Activated T-helper 1 cell treated with anti-CD3 and anti-CD28 coated beads, Interleukin-12 subunit alpha, Interleukin-12 subunit beta, Interleukin-2, Interleukin-4 antibody, amounts not matched to agents 30 ng/mL and 10 ng/mL and 1 ng/mL, durations not matched to agents 14 hours and 24 hours and 36 hours (primary cell): ENCODE measurements around the gene APOBEC3C. TPM values are rescaled to one million over a fixed set of nuclear protein-coding genes. Genes with fewer than 3 reads are reported as not detected.
A peak's percentile ranks its signal among the peaks of the same experiment; 100 is the strongest.
"Not testable (repeated sequence)": the region's sequence is repeated elsewhere in the genome, so short reads cannot be mapped to it uniquely, and the experiment has no call there.

Source experiments
- DNase-seq: peaks from one replicate; pipeline ENCODE4 v3.0.0; 2021; ENCODE audit warnings: low spot score
- H3K27ac Mint-ChIP-seq: one replicate; pipeline ENCODE4 v1.8.0; 2021; ENCODE audit warnings: mild to moderate bottlenecking, mixed read lengths
- H3K27me3 Mint-ChIP-seq: one replicate; pipeline ENCODE4 v1.8.0; 2022; ENCODE audit warnings: mild to moderate bottlenecking, moderate library complexity, mixed read lengths; ENCODE audit not compliant: insufficient read depth
- H3K36me3 Mint-ChIP-seq: one replicate; pipeline ENCODE4 v1.8.0; 2021; ENCODE audit warnings: low read depth, mixed read lengths
- H3K4me1 Mint-ChIP-seq: one replicate; pipeline ENCODE4 v1.8.0; 2021; ENCODE audit warnings: low read depth, mixed read lengths
- H3K4me3 Mint-ChIP-seq: one replicate; pipeline ENCODE4 v1.8.0; 2021; ENCODE audit warnings: mild to moderate bottlenecking, moderate library complexity, mixed read lengths
- H3K9me3 Mint-ChIP-seq: one replicate; pipeline ENCODE4 v1.8.0; 2021; ENCODE audit warnings: mixed read lengths
- intact Hi-C: fragments of 100-400 bp; cut with micrococcal nuclease; formaldehyde crosslinking; loops from one replicate; pipeline ENCODE4 v1.15.1; 2024
- total RNA-seq: library from RNA; stranded (reverse); gene quantifications from 2 replicates; pipeline ENCODE4 v1.2.3, GENCODE V29; 2022

APOBEC3C gene
- total RNA-seq, 1 donor from 2014 or later: 73.2 TPM

DNA sequence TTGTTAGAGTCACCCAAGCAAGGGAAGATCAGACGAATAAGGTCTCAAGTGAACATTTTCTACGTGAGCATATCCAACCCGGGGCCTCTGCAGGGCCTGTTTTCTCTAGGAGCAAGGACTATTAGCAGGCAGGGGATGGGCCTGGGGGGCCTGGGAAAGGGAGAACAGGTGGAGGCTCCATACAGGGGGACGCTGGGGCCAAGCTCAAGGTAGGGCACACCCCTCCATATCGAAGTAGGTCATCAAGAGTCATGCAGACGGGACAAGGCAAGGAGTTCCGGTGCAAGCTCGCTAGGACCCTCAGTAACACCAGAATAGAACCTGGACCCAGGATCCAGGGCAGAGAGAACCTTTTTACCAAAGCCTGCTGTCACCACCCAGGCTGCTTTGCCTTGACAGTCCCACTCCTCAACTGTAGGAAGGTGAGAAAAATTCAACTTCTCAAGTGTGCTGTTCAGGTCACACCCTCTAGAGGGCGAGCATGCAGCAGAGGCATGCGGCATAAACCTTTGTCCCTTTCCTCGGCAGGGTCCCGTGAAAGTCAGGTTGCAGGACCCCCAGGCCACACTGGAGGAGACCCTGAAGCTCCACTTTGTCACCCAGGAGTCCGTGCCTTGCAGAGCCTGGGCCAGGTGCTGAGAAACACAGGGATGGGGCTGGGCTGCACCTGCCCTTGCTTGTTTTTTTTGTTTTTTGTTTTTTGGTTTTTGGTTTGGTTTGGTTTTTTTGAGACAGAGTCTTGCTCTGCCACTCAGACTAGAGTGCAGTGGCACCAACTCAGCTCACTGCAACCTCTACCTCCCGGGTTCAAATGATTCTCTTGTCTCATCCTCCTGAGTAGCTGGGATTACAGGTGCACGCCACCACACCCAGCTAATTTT, 40.5 kb upstream of the APOBEC3C start:
- Mint-ChIP-seq H3K9me3 (peaks cover 4% of the 10 kb centered on the region), H3K4me1 (peaks cover 18% of the 10 kb centered on the region), H3K36me3 (no peaks in the 10 kb centered on the region), H3K27me3 (peaks cover 23% of the 10 kb centered on the region), H3K4me3 (no peak overlapping the region), H3K27ac (no peak overlapping the region)
- DNase-seq: peak; percentile 49
- intact Hi-C loops: loop anchor here (1.0 kb wide), 2 partner anchors 9 to 30 kb away; partner anchors contain the start of gene APOBEC3B

DNA sequence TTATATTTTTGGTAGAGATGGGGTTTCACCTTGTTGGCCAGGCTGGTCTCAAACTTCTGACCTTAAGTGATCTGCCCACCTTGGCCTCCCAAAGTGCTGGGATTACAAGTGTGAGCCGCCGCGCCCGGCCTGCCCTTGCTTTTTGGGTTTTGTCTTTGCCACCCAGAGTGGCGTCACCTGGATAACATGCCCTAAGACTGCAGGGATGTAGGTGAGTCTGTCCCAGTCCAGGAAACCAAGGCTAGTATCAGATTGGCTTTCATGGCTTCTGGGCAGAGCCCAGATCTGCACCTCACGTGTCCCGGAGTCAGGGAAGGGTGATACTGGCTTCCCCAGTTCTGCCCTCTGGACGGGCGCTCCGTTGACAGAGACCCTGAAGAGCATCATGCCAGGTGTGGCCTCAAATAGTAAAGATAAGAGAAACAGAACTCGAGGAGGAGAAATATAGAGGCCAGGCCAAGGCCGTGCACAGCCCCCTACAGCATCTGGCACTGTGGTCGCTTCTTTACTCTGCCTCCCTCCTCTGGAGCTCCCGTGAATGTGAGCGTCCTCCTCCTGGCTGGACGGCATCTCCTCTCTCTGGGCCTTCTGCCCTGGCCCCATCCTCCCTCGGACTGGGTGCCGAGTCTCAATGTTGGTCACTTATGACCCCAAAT, 39.8 kb upstream of the APOBEC3C start:
- DNase-seq: no peak
- peaks cover 18% of the 10 kb centered on the region for H3K4me1 Mint-ChIP-seq
- H3K9me3 Mint-ChIP-seq: peaks cover 4% of the 10 kb centered on the region
- H3K27me3 Mint-ChIP-seq: peaks cover 21% of the 10 kb centered on the region
- no peak overlapping the region for H3K4me3 Mint-ChIP-seq
- H3K27ac Mint-ChIP-seq: no peak overlapping the region
- no peaks in the 10 kb centered on the region for H3K36me3 Mint-ChIP-seq
- intact Hi-C loops: no loop called here

DNA sequence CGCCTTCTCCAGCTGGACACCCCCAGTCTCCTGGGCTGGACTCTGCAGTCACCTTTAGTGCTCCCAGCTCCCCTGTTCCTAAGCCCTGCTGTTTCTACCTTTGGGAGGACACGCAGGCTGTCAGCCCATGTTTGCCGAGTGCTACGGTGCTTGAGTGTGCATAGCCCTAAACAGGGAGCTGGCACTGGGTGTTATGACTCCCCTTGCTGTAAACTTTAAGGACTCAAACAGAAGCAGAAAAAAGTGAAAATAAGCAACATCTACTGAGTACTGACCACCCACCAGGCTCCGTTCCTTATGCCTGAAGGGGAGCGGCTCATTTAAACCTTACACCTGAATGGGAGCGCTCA, 39.3 kb upstream of the APOBEC3C start:
- peaks cover 19% of the 10 kb centered on the region for H3K27me3 Mint-ChIP-seq
- intact Hi-C loops: no loop called here
- H3K4me3 Mint-ChIP-seq: no peak overlapping the region
- no peak for DNase-seq
- peaks cover 4% of the 10 kb centered on the region for H3K9me3 Mint-ChIP-seq
- peaks cover 18% of the 10 kb centered on the region for H3K4me1 Mint-ChIP-seq
- H3K36me3 Mint-ChIP-seq: no peaks in the 10 kb centered on the region
- H3K27ac Mint-ChIP-seq: no peak overlapping the region

DNA sequence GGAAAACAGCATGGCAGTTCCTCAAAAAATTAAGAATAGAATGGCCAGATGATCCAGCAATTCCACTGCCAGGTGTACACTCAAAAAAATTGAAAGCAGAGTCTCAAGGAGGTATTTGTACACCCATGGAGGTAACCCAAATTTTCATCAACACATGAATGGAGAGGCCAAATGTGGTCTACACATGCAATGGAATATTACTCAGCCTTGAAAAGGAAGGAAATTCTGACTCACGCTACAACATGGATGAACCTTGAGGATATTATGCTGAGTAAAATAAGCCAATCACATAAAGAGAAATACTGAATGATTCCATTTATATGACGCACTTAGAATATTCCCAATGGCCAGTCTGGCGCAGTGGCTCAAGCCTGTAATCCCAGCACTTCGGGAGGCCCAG, 36.8 kb upstream of the APOBEC3C start:
- H3K9me3 Mint-ChIP-seq, H3K4me3 Mint-ChIP-seq, H3K36me3 Mint-ChIP-seq, H3K27ac Mint-ChIP-seq, H3K27me3 Mint-ChIP-seq, DNase-seq, intact Hi-C loops: not testable (repeated sequence)
- H3K4me1 Mint-ChIP-seq: peaks cover 21% of the 10 kb centered on the region

DNA sequence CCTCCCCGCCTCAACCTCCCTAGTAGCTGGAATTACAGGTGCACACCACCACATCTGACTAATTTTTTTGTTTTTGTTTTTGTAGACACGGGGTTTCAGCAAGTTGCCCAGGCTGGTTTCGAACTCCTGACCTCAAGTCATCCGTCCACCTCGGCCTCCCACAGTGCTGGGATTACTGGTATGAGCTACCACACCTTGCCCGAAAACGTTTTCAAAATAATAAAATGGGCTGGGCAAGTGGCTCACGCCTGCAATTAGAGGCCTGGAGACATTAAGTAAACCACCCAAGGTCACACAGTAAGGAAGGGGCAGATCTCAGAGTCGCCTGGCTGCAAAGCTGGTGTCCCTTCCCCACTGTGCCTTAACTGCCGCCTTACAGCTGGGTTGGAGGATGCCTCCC, 33.5 kb upstream of the APOBEC3C start:
- peaks cover 43% of the 10 kb centered on the region for H3K4me1 Mint-ChIP-seq
- intact Hi-C loops: loop anchor here (5.0 to 10.0 kb wide), 3 partner anchors 117 to 1176 kb away; partner anchors contain the start of genes APOBEC3H, GCAT and SUN2

DNA sequence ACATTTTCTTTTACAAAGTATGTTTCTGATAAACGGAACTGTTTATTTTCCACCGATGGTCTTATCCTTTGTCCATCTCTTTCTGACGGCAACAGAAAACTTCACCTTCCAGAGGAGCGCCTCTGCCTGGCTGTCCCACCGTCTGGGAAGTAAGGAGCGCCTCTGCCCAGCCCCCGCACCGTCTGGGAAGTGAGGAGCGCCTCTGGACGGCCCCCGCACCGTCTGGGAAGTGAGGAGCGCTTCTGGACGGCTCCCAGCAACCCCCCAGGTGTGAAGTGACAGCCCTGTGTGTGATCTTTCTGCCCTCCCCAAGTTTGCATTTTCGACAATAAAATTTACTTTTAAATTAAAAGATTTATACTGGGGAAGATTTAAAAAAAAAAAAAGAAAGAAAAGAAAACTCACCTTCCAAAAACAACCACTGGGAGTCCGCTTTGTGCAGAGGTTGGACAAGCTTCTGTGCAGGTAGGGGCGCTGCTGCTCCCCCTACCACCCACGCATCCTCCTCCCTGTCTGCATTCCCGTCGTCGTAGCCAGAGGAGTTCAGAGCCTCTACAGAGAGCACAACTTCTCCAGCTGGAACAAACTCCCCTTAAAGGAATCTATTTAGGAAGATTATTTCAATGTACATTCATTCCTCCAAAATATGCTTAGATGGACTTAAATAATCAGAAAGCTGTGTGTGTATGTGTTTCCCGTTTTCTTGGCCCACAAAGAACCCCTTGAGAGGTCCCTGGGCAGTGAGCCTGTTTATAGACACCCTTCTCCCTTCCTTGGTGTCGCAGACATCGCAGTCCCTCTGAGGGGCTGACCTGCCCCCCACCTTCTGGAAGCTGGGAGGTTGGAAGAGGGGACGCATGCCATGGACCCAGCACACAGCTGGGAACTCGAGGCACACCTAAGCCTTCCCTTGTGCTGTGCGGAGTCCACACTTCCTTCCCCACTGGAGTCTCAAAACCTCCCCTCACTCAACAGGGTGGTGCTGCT, 32.8 kb upstream of the APOBEC3C start:
- Mint-ChIP-seq H3K9me3 (peaks cover 12% of the 10 kb centered on the region), H3K36me3 (peaks cover 15% of the 10 kb centered on the region), H3K27me3 (no peaks in the 10 kb centered on the region), H3K4me1 (peaks cover 50% of the 10 kb centered on the region), H3K27ac (peak overlapping the region; percentile 72), H3K4me3 (peak overlapping the region; percentile 75)
- intact Hi-C loops: loop anchor here (5.0 to 10.0 kb wide), 3 partner anchors 116 to 1176 kb away; partner anchors contain the start of genes APOBEC3H, GCAT and SUN2
- DNase-seq: no peak

More for the DNA sequence above, 33.5 kb upstream of the APOBEC3C start:
- not testable (repeated sequence) for DNase-seq, H3K27ac Mint-ChIP-seq, H3K4me3 Mint-ChIP-seq, H3K27me3 Mint-ChIP-seq
- Mint-ChIP-seq H3K36me3 (peaks cover 15% of the 10 kb centered on the region), H3K9me3 (peaks cover 12% of the 10 kb centered on the region)

DNA sequence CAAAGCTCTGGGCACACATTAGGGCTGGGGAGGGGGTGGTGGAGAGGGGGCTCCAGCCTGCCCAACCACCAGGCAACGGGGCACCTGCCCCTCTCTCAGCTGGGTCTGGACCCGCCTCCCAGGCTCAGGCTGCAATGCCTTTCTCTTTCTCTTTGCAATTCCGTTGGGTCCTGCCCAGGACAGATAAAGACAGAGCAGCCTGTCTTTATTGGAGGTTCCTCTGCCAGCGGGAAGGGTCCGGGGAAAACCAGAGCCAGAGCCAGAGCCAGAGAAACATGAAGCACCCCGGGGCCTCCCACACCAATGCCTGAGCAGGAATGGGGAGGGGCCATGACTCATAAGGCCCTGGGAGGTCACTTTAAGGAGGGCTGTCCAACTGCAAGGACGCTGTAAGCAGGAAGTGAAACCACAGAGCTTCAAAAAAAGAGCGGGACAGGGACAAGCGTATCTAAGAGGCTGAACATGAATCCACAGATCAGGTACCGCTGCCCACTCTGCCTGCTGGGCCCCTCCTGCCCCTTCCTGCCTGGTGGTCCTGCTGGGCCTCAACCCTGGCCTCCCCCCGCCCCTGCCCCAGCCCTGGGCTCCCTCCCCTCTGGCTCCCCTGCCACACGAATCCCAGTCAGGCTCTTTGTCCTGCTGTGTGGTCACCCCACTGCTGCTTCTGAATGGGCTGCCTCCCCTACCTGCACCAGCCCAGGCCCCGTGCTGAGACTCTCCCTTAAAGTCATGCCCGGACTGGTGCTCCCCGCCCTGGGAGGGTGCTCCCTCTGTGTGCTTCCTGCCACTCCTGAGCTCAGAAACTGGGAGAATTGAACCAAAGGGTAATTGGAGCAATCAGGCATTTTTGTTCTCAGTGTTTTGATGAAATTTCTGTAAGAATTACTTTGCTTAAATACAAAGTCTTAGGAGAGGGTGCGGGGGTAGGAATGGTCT, 31.8 kb upstream of the APOBEC3C start, which contains the start of gene APOBEC3B:
TSS of gene APOBEC3B (plus strand) at position 356 of the 936 bp plus-strand sequence. CDS start at position 463, 107 bp downstream.
- intact Hi-C loops: loop anchor here (1.0 to 10.0 kb wide), 5 partner anchors 9 to 1177 kb away; partner anchors contain the start of genes APOBEC3H, GCAT and SUN2
- no peaks in the 10 kb centered on the region for H3K27me3 Mint-ChIP-seq
- H3K36me3 Mint-ChIP-seq: peaks cover 16% of the 10 kb centered on the region
- H3K4me1 Mint-ChIP-seq: peaks cover 53% of the 10 kb centered on the region
- peak; percentile 75 for DNase-seq
- peaks cover 9% of the 10 kb centered on the region for H3K9me3 Mint-ChIP-seq
- H3K27ac Mint-ChIP-seq: peak within 1 kb of the TSS; percentile 91
- H3K4me3 Mint-ChIP-seq: peak within 1 kb of the TSS; percentile 75

DNA sequence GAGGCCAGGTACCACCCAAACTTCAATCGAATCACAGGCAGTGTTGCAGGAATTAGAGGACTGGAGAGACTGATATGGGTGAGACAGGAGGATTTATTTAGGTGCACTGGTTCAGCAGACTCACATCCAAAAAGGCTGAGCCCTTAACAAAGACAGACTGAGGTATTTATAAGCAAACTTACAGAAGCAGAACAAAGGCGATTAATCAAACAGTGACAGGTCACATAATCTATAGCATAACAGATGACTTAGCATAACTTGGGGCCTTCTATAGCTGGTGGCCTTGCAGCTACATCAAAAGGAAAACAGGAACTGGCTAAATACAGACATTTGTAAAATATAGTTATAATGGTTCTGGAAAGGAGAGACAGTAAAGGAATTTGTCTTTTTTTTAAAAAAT, 29.8 kb upstream of the APOBEC3C start:
- peak overlapping the region; percentile 74 for H3K27ac Mint-ChIP-seq
- DNase-seq: no peak
- H3K36me3 Mint-ChIP-seq: peaks cover 22% of the 10 kb centered on the region
- peaks cover 70% of the 10 kb centered on the region for H3K4me1 Mint-ChIP-seq
- no peak overlapping the region for H3K4me3 Mint-ChIP-seq
- peaks cover 8% of the 10 kb centered on the region for H3K9me3 Mint-ChIP-seq
- H3K27me3 Mint-ChIP-seq: no peaks in the 10 kb centered on the region
- intact Hi-C loops: loop anchor here (2.0 to 10.0 kb wide), 4 partner anchors 113 to 1179 kb away; partner anchors contain the start of genes APOBEC3H, DNAL4, GCAT and SUN2

DNA sequence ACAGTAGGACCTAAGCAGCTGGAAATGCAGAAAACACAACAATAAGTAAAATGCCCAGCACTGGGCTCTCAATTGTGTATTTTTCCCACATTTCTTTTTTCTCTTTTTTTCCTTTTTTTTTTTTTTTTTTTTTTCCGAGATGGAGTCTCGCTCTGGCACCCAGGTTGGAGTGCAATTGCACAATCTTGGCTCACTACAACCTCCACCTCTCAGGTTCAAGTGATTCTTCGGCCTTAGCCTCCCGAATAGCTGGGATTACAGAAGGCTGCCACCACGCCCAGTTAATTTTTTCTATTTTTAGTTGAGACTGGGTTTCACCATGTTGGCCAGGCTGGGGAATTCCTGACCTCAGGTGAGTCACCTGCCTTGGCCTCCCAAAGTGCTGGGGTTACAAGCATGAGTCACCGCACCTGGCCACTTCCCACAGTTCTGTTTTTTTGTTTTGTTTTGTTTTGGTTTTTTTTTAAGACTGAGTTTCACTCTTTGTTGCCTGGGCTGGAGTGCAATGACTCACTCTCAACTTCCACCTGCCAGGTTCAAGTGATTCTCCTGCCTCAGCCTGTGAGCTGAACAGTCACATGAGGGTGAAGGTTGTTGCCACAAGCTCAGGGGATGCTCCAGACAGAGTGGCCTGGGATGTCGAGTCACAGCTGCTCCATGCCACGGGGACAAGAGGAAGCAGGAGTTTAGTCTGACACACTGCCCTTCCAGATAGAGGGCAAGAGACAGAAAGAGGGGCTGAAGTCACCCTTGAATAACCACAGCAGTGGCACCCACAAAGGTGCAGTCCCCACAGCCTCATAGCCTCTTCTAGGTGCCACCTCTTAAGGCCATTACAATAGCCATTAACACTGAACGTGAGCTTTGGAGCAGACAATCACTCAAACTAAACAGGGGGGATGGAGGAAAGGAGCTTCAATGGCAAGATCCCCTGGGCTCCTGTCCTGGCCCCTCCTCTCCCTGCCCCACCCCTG, 29.0 kb upstream of the APOBEC3C start:
- Mint-ChIP-seq H3K27ac (peak overlapping the region; percentile 95), H3K36me3 (peaks cover 27% of the 10 kb centered on the region), H3K4me1 (peaks cover 77% of the 10 kb centered on the region), H3K4me3 (peak overlapping the region; percentile 56)
- H3K27me3 Mint-ChIP-seq, H3K9me3 Mint-ChIP-seq: not testable (repeated sequence)
- intact Hi-C loops: loop anchor here (1.0 to 10.0 kb wide), 9 partner anchors 18 to 1180 kb away; partner anchors contain the start of genes APOBEC3C, APOBEC3H, DNAL4 and GCAT
- DNase-seq: peak; percentile 86

DNA sequence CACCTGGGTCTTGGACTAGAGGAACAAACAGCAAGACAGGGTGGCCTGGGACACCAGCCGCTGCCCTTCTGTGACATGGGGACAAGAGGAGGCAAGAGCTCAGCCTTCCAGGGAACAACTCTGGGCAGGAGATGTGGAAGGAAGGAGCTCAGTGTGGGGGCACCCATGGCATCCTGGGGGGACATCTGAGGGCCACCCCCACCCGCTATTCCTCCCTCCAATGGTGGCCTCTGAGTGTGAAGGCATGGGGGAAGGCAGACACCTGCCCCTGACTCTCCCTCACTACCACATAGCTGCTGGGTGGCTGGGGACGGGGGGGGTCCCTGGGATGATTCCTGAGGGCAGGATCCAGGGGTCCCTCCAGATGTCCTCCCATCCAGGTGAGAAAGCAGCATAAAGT, 27.4 kb upstream of the APOBEC3C start:
- Mint-ChIP-seq H3K9me3 (peaks cover 8% of the 10 kb centered on the region), H3K36me3 (peaks cover 27% of the 10 kb centered on the region), H3K4me1 (peaks cover 77% of the 10 kb centered on the region), H3K27ac (peak overlapping the region; percentile 55), H3K4me3 (no peak overlapping the region), H3K27me3 (no peaks in the 10 kb centered on the region)
- no peak for DNase-seq
- intact Hi-C loops: loop anchor here (10.0 kb wide), 2 partner anchors 232 to 1182 kb away; partner anchors contain the start of genes GCAT and SUN2
